Endothelial cell of umbilical vein (primary cell): Measurements from ENCODE around the gene VASH2. TPM values are rescaled to one million over a fixed set of nuclear protein-coding genes. Genes with fewer than 3 reads are reported as not detected.

Experiments used
- BruUV-seq: library from RNA; stranded (reverse); fragments of 400-500 nt; replicated peaks from 2 replicates; lab custom pipeline; 2021; lab: Mats Ljungman, UMichigan
- CTCF ChIA-PET: fragments of 300-600, 350-600 bp; sonication (Branson Sonifier 250); formaldehyde crosslinking; loops from one replicate; lab custom pipeline; 2021; ENCODE audit warnings: antibody characterized with exemption, inconsistent platforms; lab: Charles Lee
- POLR2A ChIA-PET: fragments of 300-600, 350-600 bp; sonication (Branson Sonifier 250); formaldehyde crosslinking; loops from one replicate; lab custom pipeline; 2021; ENCODE audit warnings: antibody characterized with exemption, inconsistent platforms; lab: Charles Lee
- DNase-seq: peaks from one replicate; pipeline ENCODE4 v3.0.0-alpha.2; 2011; ENCODE audit warnings: low read depth, low spot score
- FAIRE-seq: peaks from 2 replicates; lab custom pipeline; 2011; peaks lifted over from hg19 to GRCh38; lab: Jason Lieb, UNC
- H2AFZ ChIP-seq: 2 replicates; pipeline ENCODE4 v1.6.0; 2012; ENCODE audit warnings: low read depth, low read length, control low read depth, inconsistent platforms
- H3K27ac ChIP-seq: 2 replicates; pipeline ENCODE4 v1.5.1; 2011; ENCODE audit warnings: low read depth, mild to moderate bottlenecking, control low read depth, low read length, moderate library complexity; ENCODE audit not compliant: insufficient read depth
- H3K27me3 ChIP-seq, 2 experiments: 2 replicates each; pipeline versions ENCODE4 v1.6.0 to v1.6.1; 2011; ENCODE audit warnings: low read length in 2 of 2, mixed read lengths in 1 of 2; ENCODE audit not compliant: control insufficient read depth in 2 of 2, insufficient read depth in 2 of 2
- H3K36me3 ChIP-seq, 2 experiments: 2 replicates in 1 of 2; 3 replicates in 1 of 2; pipeline ENCODE4 v1.5.1; 2011; ENCODE audit warnings: low read length in 2 of 2, mild to moderate bottlenecking in 1 of 2, moderate library complexity in 1 of 2; ENCODE audit not compliant: control insufficient read depth in 2 of 2, insufficient read depth in 2 of 2; ENCODE audit errors: extremely low read depth in 1 of 2
- H3K4me1 ChIP-seq: 3 replicates; pipeline ENCODE4 v1.5.1; 2011; ENCODE audit warnings: mild to moderate bottlenecking, low read length; ENCODE audit not compliant: control insufficient read depth, insufficient read depth; ENCODE audit errors: extremely low read depth
- H3K4me2 ChIP-seq: 2 replicates; pipeline ENCODE4 v1.6.1; 2011; ENCODE audit warnings: low read length, control low read depth, mixed read lengths; ENCODE audit not compliant: insufficient read depth
- H3K4me3 ChIP-seq, 3 experiments: fragments of 200-600 bp in 1 of 3; sonication (generic), shearing (Covaris generic) in 1 of 3; replicated peaks in 1 of 3; 2 replicates each; pipeline ENCODE4 v1.5.1; 2011 to 2016; ENCODE audit warnings: control low read depth in 3 of 3, low read length in 3 of 3, mild to moderate bottlenecking in 2 of 3, inconsistent platforms in 1 of 3, low read depth in 1 of 3, moderate library complexity in 1 of 3; ENCODE audit not compliant: insufficient read depth in 1 of 3
- H3K79me2 ChIP-seq: 2 replicates; pipeline ENCODE4 v1.6.0; 2012; ENCODE audit warnings: low read length, inconsistent platforms; ENCODE audit not compliant: control insufficient read depth, insufficient read depth
- H3K9ac ChIP-seq: replicated peaks from 2 replicates; pipeline ENCODE3; 2011; ENCODE audit warnings: low read length, control low read depth; ENCODE audit not compliant: insufficient read depth; ENCODE audit errors: extremely low read depth
- H3K9me1 ChIP-seq: replicated peaks from 3 replicates; pipeline ENCODE4 v1.6.0; 2011; ENCODE audit warnings: mild to moderate bottlenecking, low read length; ENCODE audit not compliant: control insufficient read depth, insufficient read depth; ENCODE audit errors: extremely low read depth
- H3K9me3 ChIP-seq: replicated peaks from 2 replicates; pipeline ENCODE4 v1.5.1; 2012; ENCODE audit warnings: low read length, inconsistent platforms; ENCODE audit not compliant: control insufficient read depth, insufficient read depth
- H4K20me1 ChIP-seq: replicated peaks from 2 replicates; pipeline ENCODE3; 2011; ENCODE audit warnings: mild to moderate bottlenecking, low read length; ENCODE audit not compliant: control insufficient read depth, insufficient read depth; ENCODE audit errors: extremely low read depth
- CTCF ChIP-seq, 2 donors: IDR thresholded peaks; 1 replicate in 1 of 2; 2 replicates in 1 of 2; pipeline ENCODE4 v1.5.1; 2011; ENCODE audit warnings: low read length in 2 of 2, mild to moderate bottlenecking in 2 of 2, moderate library complexity in 2 of 2, control low read depth in 1 of 2, inconsistent platforms in 1 of 2, low read depth in 1 of 2; ENCODE audit not compliant: insufficient read depth in 1 of 2; ENCODE audit errors: extremely low read depth in 1 of 2
- EZH2 ChIP-seq: IDR thresholded peaks from 2 replicates; pipeline ENCODE4 v1.6.1; 2012; ENCODE audit warnings: borderline replicate concordance, low read depth, mild to moderate bottlenecking, moderate library complexity, low read length, inconsistent platforms; ENCODE audit not compliant: severe bottlenecking
- FOS ChIP-seq: IDR thresholded peaks from 2 replicates; pipeline ENCODE4 v1.6.1; 2011; ENCODE audit warnings: mild to moderate bottlenecking, low read length, moderate library complexity, borderline replicate concordance; ENCODE audit not compliant: insufficient read depth
- GATA2 ChIP-seq: IDR thresholded peaks from 2 replicates; pipeline ENCODE4 v1.7.0; 2011; ENCODE audit warnings: low read depth, mild to moderate bottlenecking, moderate library complexity, mixed read lengths, low read length; ENCODE audit not compliant: insufficient read length, insufficient read depth
- JUN ChIP-seq: IDR thresholded peaks from 2 replicates; pipeline ENCODE4 v1.6.1; 2011; ENCODE audit warnings: borderline replicate concordance, low read depth; ENCODE audit not compliant: insufficient read length, insufficient read depth
- MAX ChIP-seq: IDR thresholded peaks from 2 replicates; pipeline ENCODE4 v1.6.1; 2011; ENCODE audit not compliant: insufficient read depth, insufficient read length
- POLR2A ChIP-seq: IDR thresholded peaks from 2 replicates; pipeline ENCODE4 v1.6.1; 2012; ENCODE audit warnings: low read depth, mild to moderate bottlenecking, control low read depth, low read length
- POLR2AphosphoS5 ChIP-seq: IDR thresholded peaks from 2 replicates; pipeline ENCODE4 v1.6.1; 2012; ENCODE audit warnings: low read depth, mild to moderate bottlenecking, control low read depth, low read length, moderate library complexity; ENCODE audit not compliant: insufficient read depth
- dilution Hi-C: fragments of 300-500 bp; cut with MboI; formaldehyde crosslinking; loops from one replicate; pipeline ENCODE4 v1.15.0; 2019; ENCODE audit warnings: low sequenced_read_pairs; ENCODE audit not compliant: extremely low pct_ligation_motif_present
- intact Hi-C: fragments of 100-400 bp; cut with micrococcal nuclease; formaldehyde crosslinking; loops from one replicate; pipeline ENCODE4 v1.10.0; 2022
- polyA plus RNA-seq, 4 experiments: library from polyadenylated mRNA; depleted of rRNA in 3 of 4; stranded (reverse) in 3 of 4; unstranded in 1 of 4; fragments of >200 nt; gene quantifications; 2 replicates each; pipeline versions ENCODE4 v1.2.1 to v1.2.3, GENCODE V29; 2011 to 2012; ENCODE audit warnings: missing spikeins in 1 of 4
- total RNA-seq: library from RNA; stranded (reverse); gene quantifications from 2 replicates; pipeline ENCODE4 v1.2.3, GENCODE V29; 2021

Gene VASH2
- total and polyA plus RNA-seq, 2 donors (not counting 3 experiments of a cell fraction or from before 2014, with no cell fraction given), result 0.70 to 2.9 TPM

- no peak for FAIRE-seq
- Histone ChIP-seq H3K4me2 (no peak overlapping the region), H3K36me3 (peaks cover 6 to 10% of the 10 kb centered on the region in 2 experiments), H3K27me3 (no peaks in the 10 kb centered on the region), H3K4me3 (no peak overlapping the region), H3K79me2 (no peaks in the 10 kb centered on the region), H4K20me1 (no peaks in the 10 kb centered on the region), H3K27ac (no peak overlapping the region), H3K4me1 (no peaks in the 10 kb centered on the region), H3K9me3 (no peaks in the 10 kb centered on the region), H3K9ac (no peak overlapping the region), H2AFZ (no peak overlapping the region), H3K9me1 (no peaks in the 10 kb centered on the region)
- no TSS peak for BruUV-seq
- DNase-seq, result no peak
- TF ChIP-seq EZH2, result no peak
- no peak for TF ChIP-seq GATA2
- TF ChIP-seq JUN, result no peak
- no peak for TF ChIP-seq POLR2AphosphoS5
- no peak for TF ChIP-seq FOS
- dilution Hi-C loops, result no loop called here
- ChIA-PET POLR2A (no interaction called here), CTCF (interaction anchor here (1.3 kb wide), 1 partner anchor 8 kb away, joined by 5 read pairs; no protein-coding TSS in a partner anchor)
- intact Hi-C loops, result no loop called here
Measured at GRCh38 chr1:213003256-213003655, 52.9 kb downstream of the VASH2 start.

GRCh38 chr1:213008564-213008963, 58.2 kb downstream of the VASH2 start:
- H3K79me2 ChIP-seq, result peaks cover 20% of the 10 kb centered on the region
- no peaks in the 10 kb centered on the region for H3K9me1 ChIP-seq
- no peak for TF ChIP-seq MAX
- no peak for TF ChIP-seq GATA2
- TF ChIP-seq POLR2A, result no peak
- TF ChIP-seq CTCF (IDR thresholded peaks at IDR 0.05; ENCODE audit: extremely low read depth in 1 of 2, insufficient read depth in 1 of 2, low read depth in 1 of 2, low read length in 2 of 2), result no peak
- no peak for TF ChIP-seq EZH2
- TF ChIP-seq FOS, result no peak
- no TSS peak for BruUV-seq
- H3K27ac ChIP-seq, result no peak overlapping the region
- no peak overlapping the region for H3K4me3 ChIP-seq
- intact Hi-C loops, result no loop called here
- dilution Hi-C loops, result no loop called here
- H3K4me2 ChIP-seq, result no peak overlapping the region
- H3K4me1 ChIP-seq, result no peaks in the 10 kb centered on the region
- ChIA-PET POLR2A (no interaction called here), CTCF (no interaction called here)
- H3K9me3 ChIP-seq, result no peaks in the 10 kb centered on the region
- FAIRE-seq (no peak), DNase-seq (no peak)
- no peak overlapping the region for H2AFZ ChIP-seq
- no peaks in the 10 kb centered on the region for H3K27me3 ChIP-seq
- H4K20me1 ChIP-seq, result no peaks in the 10 kb centered on the region
- H3K36me3 ChIP-seq, result peaks cover 7 to 12% of the 10 kb centered on the region in 2 experiments
- H3K9ac ChIP-seq, result no peak overlapping the region
